ENCODE measurements around the gene WDR86.

DNA sequence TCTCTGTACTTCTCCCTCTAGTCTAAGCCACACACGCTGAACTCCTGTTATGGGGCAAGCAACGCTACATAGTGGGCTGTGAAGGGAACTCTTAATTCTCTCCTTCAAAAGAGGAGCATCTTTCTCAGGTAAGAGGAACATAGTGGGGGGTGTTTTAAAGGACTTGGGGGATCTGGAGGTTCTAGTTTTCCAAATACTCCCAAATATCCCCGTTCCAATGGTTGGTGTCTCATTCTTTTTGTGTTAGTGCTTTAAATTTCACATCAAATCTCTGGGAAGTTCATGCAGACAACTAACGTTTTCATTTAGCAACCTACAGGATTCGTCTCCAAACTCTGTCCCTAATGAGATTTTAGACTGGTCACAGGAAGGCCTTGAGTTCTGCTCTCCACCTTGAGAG is 12.4 kb upstream of the WDR86 start:
- TF ChIP-seq ZNF232 (CRISPR knock-in tag; IDR thresholded peaks at IDR 0.05) = no peak
- no peak for TF ChIP-seq ELF4 (CRISPR knock-in tag; IDR thresholded peaks at IDR 0.05; ENCODE audit: low read depth)
- no peak for TF ChIP-seq MAX (CRISPR knock-in tag; IDR thresholded peaks at IDR 0.05)
- TF ChIP-seq, protein P1, sequence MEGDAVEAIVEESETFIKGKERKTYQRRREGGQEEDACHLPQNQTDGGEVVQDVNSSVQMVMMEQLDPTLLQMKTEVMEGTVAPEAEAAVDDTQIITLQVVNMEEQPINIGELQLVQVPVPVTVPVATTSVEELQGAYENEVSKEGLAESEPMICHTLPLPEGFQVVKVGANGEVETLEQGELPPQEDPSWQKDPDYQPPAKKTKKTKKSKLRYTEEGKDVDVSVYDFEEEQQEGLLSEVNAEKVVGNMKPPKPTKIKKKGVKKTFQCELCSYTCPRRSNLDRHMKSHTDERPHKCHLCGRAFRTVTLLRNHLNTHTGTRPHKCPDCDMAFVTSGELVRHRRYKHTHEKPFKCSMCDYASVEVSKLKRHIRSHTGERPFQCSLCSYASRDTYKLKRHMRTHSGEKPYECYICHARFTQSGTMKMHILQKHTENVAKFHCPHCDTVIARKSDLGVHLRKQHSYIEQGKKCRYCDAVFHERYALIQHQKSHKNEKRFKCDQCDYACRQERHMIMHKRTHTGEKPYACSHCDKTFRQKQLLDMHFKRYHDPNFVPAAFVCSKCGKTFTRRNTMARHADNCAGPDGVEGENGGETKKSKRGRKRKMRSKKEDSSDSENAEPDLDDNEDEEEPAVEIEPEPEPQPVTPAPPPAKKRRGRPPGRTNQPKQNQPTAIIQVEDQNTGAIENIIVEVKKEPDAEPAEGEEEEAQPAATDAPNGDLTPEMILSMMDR (IDR thresholded peaks at IDR 0.05) = no peak
- no peak for TF ChIP-seq ZNF263 (CRISPR knock-in tag; IDR thresholded peaks at IDR 0.05; ENCODE audit: low read depth)
- TF ChIP-seq ESRRA (CRISPR knock-in tag; IDR thresholded peaks at IDR 0.05; ENCODE audit: borderline replicate concordance) = no peak
- no peak for TF ChIP-seq CREM (CRISPR knock-in tag; IDR thresholded peaks at IDR 0.05)
- TF ChIP-seq, protein P2, sequence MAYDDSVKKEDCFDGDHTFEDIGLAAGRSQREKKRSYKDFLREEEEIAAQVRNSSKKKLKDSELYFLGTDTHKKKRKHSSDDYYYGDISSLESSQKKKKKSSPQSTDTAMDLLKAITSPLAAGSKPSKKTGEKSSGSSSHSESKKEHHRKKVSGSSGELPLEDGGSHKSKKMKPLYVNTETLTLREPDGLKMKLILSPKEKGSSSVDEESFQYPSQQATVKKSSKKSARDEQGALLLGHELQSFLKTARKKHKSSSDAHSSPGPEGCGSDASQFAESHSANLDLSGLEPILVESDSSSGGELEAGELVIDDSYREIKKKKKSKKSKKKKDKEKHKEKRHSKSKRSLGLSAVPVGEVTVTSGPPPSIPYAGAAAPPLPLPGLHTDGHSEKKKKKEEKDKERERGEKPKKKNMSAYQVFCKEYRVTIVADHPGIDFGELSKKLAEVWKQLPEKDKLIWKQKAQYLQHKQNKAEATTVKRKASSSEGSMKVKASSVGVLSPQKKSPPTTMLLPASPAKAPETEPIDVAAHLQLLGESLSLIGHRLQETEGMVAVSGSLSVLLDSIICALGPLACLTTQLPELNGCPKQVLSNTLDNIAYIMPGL (CRISPR knock-in tag; IDR thresholded peaks at IDR 0.05) = no peak
- TF ChIP-seq ZBTB21 (CRISPR knock-in tag; IDR thresholded peaks at IDR 0.05; ENCODE audit: borderline replicate concordance) = no peak
- TF ChIP-seq ETV6 (CRISPR knock-in tag; IDR thresholded peaks at IDR 0.05) = no peak
- no peak for TF ChIP-seq NFE2L1 (CRISPR knock-in tag; IDR thresholded peaks at IDR 0.05)
- no peak for TF ChIP-seq IRF2 (CRISPR knock-in tag; IDR thresholded peaks at IDR 0.05; ENCODE audit: borderline replicate concordance, low read depth)
- no peak for TF ChIP-seq SOX15 (CRISPR knock-in tag; IDR thresholded peaks at IDR 0.05)
